NCI-H1694 (cell line): ENCODE measurements around the gene HRK.

Experiments
- DNase-seq: peaks from one replicate; lab custom pipeline; 2025; lab: John Stamatoyannopoulos, UW

Gene HRK

DNA sequence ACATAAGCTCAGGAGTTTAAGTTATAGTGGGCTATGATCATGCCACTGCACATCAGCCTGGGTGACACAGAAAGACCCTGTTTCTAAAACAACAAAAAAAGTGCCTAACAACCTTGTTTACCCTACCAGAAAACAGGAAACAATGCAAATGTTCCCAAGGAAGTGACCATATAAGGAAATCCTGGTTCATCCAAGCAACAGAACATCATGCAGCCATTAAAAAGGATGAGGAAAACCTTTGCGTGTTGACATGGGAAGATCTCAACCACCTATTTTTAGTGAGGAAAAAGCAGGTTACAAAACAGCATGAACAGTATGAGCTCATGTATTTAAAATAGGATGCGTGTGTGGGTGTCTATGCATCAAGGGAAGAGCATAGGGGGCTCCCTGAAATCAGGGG is 13.7 kb downstream of the HRK start:
- no peak for DNase-seq

DNA sequence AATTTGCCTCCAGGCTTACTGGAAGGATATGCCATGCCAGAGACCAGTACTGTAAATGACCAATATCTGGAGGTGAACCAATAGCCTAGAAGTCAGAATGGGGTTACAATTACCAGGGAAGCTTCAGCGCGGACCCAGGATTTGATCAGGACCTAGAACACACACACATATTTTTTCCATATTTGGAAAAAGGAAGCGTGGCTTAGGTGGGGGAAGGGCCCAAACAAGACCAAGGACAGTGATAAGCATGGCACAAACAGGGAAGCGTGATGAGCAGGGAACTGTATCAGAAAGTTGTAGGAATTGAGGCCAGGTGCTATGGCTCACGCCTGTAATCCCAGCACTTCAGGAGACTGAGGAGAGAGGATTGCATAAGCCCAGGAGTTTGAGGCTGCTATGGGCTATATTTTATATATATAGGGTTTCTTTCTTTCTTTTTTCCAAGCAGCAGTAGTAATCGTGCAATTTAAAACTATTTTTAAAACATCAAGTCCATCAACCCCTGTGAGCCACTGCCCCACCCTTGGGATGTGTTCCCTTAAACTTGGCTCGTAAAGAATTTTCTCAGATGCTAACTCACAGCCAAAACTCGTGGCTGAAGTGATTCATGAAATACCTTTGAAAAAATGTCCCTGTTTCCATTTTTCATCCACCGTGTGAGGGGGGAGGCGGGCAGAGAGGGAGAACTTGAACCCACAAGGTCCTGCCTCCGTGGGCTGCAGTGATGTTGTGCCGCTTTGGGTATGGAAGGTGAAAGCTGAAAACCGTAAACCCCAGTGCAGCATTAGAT is 16.7 kb downstream of the HRK start:
- DNase-seq = no peak

DNA sequence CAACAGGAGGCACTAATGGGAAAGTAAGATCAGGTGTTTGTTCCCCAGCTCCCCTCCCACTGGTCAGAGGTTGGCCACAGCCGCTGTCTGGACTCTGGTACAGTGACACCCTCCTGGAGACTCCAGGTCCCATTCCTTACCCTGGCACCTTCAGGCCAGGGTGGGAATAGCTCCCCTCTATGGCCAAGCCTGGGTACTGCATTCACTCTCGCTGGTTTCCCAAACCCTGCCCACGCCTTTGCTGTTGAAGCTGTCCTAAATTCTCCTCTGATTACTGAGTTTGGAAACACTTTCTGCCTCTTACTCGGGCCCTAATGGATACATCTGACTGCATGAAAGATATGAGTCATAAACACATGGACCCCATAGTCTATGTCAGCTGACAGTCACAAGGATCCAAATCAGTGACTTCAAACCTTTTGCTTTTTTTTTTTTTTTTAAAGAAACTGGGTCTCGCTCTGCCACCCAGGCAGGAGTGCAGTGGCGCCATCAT is 17.9 kb downstream of the HRK start:
- DNase-seq = no peak

DNA sequence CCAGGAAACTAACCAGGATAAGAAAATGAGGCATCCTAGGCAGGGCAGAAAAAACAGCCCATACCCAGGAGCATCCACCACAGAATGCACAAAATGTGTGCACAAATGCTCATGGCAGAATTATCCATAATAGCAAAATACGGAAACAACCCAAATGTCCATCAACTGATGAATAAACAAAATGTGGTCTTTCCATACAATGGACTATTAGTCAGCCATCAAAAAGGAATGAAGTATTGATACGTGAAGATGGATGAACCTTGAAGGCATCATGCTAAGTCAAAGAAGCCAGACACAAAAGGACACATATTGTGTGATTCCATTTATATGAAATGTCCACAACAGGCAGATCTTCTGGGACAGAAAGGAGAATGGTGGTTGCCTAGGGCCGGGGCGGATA is 19.1 kb downstream of the HRK start:
- no peak for DNase-seq

DNA sequence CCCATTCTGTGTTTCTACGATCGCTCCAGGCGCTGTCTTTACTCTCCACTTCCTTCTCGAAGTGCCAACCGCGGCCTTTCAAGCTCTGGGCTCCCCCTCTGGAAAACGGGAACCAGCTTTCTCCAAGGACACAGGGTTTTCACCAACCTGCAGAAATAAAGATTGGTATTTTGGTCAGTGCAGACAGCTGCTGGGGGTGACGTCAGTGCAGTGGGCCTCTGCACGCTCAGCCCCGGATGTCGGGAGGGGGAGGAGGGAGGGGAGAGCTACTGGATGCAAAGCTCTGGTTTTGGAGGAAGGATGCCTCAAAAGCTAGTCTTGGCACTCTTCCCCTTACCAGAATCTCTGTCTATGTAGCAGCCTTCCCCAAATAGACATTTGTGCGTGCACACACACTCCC is 19.9 kb downstream of the HRK start:
- DNase-seq = no peak

DNA sequence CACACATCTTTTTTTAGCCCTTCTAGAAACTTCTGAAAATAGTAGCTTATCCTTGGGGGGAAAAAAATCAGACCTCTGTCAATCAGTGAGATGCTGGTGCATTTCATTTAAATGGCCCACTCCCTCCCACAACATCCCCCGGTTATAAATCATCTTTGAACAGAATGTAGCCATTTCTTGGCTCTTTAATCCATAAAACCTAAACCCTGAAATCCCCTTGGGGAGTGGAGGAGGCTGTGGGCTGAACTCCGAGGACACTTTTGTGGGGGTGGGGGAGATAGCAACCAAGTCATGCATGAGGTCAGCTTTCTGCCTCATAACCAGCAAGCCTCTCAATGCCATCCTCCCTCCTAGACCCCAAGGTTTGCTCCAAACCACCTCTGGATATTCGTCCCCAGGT is 21.0 kb downstream of the HRK start:
- DNase-seq = no peak

DNA sequence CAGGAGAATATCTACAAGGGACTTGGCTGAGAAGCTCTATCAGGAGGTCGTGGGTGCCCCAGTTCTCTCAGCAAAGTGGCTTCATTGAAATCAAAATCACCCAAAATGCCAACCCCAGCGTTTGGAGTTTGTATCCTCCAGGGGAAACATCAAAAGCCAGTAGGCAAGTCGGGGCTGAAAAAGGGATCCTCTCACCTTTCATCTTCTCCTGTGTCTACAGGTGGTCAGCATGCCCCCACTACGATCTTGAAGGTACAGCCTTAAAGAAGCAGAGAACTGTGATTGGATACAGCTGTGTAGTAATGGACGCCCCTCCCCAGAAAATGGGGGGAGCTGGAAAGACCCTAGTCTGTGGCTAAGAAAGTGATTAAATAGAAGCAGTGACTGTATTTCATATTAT is 22.2 kb downstream of the HRK start:
- no peak for DNase-seq

DNA sequence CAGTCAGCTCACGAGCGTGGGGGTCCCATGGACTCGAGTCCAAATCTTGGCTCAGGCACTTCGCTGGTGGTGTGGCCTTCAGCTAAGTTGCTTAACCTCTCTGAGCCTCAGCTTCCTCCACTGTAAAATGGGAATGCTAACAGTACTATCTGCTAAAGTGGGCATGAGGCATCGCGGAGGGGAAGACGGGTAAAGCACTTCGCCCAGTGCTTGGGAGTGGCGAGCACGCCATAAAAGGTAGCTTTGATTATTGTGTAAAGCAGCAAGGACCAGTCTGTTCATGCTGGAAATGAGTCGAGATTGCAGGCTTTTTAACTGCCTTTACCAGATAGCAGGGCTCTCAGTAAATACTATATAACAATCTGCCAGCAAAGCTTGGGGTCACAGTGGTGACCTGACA is 24.5 kb downstream of the HRK start:
- no peak for DNase-seq

DNA sequence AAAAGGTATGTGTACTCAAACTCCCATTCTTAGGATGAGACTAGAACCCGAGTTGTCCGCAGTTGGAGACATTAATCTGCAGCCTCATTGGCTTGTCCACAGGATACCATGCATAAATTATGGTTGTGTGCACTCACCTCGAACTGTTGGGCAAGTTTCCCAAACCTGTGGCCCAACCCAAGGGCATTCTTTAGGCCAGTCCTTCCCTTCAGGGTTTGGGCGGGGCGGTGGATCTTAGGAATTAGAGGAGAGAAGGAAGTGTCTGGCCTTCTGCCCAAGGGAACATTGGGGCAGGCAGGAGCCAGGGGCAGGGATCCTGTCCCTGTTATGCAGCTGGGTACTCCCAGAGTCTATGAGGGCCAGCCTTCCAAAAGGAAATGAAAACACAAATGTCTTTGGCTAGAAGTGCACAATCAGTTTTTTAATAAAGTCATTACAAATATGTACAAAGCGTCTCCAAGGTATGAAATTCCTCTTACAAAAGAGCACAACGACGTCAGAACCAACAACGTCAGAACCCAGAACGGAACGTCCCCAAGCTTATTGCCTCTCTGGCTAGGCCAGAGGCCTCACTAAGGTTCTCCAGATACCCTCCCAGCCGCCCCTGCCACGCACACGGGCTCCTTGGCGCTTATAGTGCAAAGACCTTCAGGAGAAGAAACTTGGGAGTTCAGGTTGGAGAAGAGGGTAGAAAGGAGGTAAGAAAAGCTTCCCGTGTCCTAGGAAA is 25.3 kb downstream of the HRK start:
- no peak for DNase-seq

DNA sequence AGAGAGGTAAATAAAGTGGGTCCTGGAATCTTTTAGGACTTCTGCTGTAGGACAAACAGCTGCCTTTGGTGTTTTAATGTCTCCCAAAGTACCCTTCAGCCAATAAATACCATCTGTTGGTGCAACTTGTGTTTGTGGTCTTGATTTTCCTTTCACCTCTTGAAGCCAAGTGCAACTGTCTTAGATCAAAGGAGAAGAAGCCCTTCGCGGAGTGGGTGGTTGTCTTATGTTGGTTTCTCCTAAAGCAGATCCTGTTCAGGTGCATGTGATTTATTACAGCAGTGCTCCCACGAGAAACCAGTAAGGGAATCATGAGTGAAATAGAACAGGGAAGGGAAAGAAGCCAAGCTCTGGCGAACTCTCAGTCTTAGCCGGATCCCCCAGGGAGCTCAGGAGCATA is 27.7 kb downstream of the HRK start:
- no peak for DNase-seq

DNA sequence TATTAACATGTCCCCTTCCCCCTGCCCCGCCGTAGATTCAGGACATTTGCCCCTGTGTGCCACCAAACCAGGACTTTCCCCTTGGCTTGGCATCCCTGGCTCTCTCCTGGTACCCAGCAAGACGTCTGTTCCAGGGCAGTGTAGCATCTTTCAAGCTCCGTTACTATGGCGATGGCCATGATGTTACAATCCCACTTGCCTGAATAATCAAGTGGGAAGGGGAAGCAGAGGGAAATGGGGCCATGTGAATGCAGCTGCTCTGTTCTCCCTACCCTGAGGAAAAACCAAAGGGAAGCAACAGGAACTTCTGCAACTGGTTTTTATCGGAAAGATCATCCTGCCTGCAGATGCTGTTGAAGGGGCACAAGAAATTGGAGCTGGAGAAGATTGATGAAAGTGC is 28.9 kb downstream of the HRK start:
- DNase-seq = no peak

DNA sequence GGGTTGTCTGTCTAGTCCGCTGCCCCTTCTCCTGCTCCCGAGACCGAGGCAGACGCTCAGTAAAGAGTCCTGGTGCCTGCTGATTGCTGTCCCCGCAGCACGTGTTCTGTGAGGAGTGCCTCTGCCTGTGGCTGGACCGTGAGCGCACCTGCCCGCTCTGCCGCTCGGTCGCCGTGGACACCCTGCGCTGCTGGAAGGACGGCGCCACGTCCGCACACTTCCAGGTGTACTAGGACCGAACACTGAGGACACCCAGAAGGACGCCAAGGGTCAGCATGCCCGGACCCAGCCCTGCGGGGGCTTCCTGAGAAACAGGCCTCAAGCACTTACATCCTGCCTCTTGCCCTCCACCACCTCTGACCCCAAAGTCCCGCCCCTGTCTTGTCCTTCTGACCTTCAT is 32.0 kb downstream of the HRK start:
- no peak for DNase-seq

DNA sequence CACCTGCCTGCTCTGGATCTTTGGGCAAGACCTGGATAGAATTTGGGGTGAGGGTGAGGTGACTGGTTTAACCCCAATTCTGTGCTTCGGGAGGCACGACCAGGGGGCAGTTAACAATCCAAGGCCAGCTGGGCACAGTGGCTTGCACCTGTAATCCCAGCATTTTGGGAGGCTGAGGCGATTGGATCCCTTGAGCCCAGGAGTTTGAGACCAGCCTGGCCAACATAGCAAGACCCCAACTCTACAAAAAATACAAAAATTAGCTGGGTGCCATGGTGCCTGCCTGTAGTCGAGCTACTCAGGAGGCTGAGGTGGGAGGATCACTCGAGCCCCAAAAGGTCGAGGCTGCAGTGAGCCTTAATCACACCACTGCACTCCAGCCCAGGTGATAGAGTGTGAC is 38.2 kb downstream of the HRK start:
- DNase-seq = no peak

DNA sequence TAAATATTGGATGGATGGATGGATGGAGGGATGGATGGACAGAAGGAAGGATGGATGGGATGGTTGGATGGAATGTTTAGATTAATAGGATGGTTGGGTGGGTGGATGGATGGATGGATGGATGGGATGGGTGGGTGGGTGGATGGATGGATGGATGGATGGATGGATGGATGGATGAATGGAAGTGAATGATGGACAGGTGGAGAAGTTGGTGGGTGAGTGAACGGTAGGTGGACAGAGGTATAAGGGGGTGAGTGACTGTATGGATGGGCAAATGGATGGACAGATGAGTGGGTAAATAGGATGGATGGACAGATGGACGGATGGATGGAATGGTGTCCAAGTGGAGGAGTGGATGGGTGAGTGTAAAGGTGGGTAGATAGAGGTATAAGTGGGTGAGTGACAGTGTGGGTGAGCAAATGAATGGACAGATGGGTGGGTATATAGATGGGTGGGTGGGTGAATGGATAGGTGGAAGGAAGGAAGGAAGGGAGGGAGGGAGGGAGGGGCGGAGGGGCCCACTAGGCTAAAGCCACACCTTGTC is 41.9 kb downstream of the HRK start:
- DNase-seq = no peak

DNA sequence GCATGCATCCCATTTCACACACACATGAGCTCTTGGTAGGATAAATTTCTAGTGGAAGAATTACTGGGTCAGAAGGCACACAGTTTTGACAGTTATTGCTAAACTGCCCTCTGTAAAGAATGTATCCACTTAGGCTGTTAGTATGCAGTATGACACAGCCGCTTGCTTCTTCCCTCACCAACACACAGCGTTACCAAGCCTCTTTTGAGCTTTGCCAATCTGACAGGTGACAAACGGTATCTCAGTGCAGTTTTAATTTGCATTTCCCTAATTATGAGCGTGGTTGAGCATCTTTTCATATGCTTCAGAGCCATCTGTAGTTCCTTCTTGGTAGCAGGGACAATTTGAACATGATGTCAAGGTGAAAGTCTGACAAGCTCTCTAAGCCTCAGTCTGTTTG is 42.9 kb downstream of the HRK start:
- no peak for DNase-seq

DNA sequence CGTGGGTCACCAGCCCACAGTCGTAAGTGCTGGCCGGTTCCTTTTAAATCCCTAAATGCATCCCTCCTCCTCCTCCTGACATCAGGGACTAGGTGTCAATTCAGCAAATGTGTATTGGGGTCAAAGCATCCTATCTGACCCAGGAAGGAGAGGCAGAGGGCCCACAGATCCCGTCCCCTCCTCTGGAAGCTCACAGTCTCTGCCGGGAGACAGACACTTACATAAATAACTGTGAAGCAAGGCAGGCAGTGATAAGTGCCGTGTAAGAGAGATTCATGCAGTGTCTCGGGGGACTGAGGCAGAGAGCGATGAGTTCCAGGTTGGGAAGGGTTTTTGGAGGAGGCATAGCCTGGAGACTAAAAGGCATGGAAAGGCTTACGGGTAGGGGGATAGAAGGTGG is 44.1 kb downstream of the HRK start:
- no peak for DNase-seq

DNA sequence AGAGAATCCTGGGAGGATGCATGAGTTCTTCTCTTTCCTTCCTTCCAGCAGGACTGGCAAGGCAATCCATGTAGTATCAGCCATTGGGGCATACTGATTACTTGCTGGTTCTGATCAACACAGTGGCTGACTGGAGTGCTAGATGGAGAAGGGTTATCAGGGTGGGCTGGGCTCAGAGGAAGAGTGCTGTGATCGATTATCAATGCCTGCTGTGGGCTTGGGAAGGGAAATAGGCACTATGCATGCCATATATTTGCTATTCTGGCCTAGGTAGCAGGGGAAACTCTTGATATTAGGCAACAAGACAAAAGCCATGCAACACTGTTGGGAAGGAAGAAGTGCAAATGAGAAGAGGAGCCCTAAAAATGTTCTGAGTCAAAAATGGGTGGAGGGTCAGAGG is 45.8 kb downstream of the HRK start:
- no peak for DNase-seq

DNA sequence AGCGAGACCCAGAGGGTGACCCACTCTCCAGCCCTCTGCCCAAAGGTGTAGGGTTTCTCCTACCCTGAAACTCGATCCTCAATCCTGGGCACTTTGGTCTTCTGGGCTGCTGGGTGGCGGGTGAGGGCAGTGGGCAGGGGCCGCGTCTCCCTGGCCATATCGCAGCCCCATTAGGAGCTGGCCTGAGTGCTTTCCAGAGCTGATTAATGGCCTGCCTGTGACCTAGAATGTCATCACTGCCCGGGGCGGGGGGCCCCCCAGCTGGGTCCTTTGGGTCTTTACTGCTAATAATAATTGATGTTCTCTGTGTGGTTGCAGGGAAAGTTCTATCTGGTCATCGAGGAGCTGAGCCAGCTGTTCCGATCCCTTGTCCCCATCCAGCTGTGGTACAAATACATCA is 47.8 kb downstream of the HRK start:
- no peak for DNase-seq

DNA sequence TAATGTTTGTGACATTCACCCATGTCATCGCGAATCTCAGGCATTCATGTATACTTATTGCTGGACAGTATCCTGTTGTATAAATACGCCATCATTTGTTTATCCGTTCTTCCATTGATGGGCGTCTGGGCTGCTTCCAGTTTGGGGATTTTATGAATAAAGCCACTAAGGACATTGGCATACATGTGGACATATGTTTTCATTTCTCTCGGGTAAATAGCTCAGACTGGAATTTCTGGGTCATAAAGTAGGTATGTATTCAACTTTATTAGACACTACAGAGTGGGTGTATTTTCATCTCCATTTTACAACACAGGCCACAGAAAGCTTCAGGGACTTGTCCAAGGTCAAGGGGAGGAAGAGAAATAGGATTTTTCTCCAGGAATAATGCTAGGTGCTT is 48.9 kb downstream of the HRK start:
- no peak for DNase-seq

DNA sequence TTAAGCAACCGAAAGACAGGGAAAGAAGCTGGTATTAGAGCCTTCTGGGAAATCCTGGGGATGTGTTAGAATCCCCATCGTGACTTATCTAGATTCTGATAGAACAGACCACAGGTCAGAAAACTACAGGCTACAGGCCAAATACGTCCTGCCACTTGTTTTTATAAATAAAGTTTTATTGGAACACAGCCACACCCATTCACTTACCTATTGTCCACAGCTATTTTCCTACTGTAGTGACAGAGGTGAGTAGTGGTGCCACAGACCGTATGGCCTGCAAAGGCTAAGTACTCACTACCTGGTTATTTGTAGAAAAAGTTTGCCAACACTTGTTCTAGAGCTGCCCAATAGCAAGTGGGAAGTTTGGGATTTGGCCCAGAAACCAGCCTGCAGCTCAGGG is 53.8 kb downstream of the HRK start:
- DNase-seq = no peak

DNA sequence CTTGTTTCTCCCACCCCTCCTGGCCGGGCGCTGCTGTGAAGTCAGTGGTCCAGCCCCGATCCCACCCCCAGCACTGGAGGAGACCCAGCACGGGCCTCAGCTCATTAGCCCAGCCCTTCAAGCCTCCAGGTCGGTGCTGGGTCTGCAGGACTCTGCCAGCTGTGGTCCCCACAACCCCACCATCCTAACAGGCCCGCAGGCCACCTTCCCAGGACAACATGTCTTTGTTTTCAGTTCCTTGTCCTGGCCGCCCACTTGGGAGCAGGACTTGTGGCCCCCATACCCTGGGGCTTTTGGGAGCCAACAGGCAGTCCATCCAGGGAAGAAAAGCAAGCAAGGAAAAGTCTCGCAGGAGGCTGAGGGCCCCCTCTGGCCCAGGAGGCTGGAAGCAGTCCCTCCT is 60.0 kb downstream of the HRK start:
- no peak for DNase-seq

DNA sequence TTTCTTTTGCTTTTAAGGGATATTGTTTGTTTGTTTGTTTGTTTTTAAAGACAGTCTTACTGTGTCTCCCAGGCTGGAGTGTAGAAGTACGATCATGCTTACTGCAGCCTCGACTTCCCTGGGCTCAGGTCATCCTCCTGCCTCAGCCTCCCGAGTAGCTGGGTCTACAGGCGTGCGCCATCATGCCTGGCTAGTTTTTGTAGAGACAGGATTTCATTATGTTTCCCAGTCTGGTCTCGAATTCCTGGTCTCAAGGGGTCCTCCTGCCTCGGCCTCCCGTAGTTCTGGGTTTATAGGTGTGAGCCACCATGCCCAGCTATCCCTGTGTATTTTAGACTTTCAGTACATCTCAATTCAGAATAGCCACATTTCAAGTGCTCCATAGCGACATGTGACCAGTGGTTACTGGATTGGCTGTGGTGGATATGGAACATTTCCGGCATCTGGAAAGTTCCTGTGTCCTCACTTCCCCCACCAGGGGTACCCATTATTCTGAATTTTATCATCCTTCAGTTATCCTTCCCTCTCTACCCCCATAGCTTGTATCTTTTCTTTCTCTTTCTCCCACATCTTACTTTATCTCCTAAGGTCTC is 61.1 kb downstream of the HRK start:
- DNase-seq = no peak
